ENCODE data around the gene KIAA1217.

- no peak for TF ChIP-seq TAF1 (IDR thresholded peaks at IDR 0.05; ENCODE audit: low read depth)
- TF ChIP-seq RAD21 (conservative IDR thresholded peaks at IDR 0.05), result no peak
- no peak for TF ChIP-seq REST (IDR thresholded peaks at IDR 0.05; ENCODE audit: borderline replicate concordance)
- no peak for TF ChIP-seq EP300 (conservative IDR thresholded peaks at IDR 0.05; ENCODE audit: poor library complexity, severe bottlenecking)
Measured at GRCh38 chr10:24209946-24210491, 1.1 kb downstream of the KIAA1217 start.
